ENCODE data around the gene ICA1. TPM values are rescaled to one million over a fixed set of nuclear protein-coding genes. Genes with fewer than 3 reads are reported as not detected.

The ICA1 gene
- polyA plus RNA-seq, 1 donor (not counting 4 experiments of a cell fraction or from before 2014, with no cell fraction given), result 1.9 TPM

GRCh38 chr7:8295638-8296361, 33.8 kb upstream of the ICA1 start:
- H3K79me2 ChIP-seq (ENCODE audit: control insufficient read depth, insufficient read depth, low read length), result no peaks in the 10 kb centered on the region
- H4K20me1 ChIP-seq (ENCODE audit: control insufficient read depth, extremely low read depth, insufficient read depth, low read length), result no peaks in the 10 kb centered on the region
- DNase-seq (ENCODE audit: low read depth, low spot score) (peak; percentile 25), FAIRE-seq (peak; percentile 48)
- H3K36me3 ChIP-seq (ENCODE audit: control insufficient read depth in 2 of 2, extremely low read depth in 1 of 2, insufficient read depth in 2 of 2, low read length in 2 of 2), result no peaks in the 10 kb centered on the region
- peak overlapping the region; percentile 32 for H3K4me2 ChIP-seq (ENCODE audit: control insufficient read depth, extremely low read depth, insufficient read depth, low read depth, low read length)
- dilution Hi-C loops (cut with MboI; ENCODE audit: extremely low pct_ligation_motif_present, low sequenced_read_pairs), result no loop called here
- H3K9me3 ChIP-seq (ENCODE audit: control insufficient read depth, low read depth, low read length), result no peaks in the 10 kb centered on the region
- no peak overlapping the region for H3K9ac ChIP-seq (ENCODE audit: control insufficient read depth, extremely low read depth, insufficient read depth, low read length)
- no peak overlapping the region for H3K4me3 ChIP-seq (ENCODE audit: control insufficient read depth in 2 of 3, extremely low read depth in 1 of 3, insufficient read depth in 2 of 3, low read depth in 1 of 3, low read length in 3 of 3)
- H2AFZ ChIP-seq (ENCODE audit: control insufficient read depth, low read length), result peak overlapping the region; percentile 49
- H3K9me1 ChIP-seq (ENCODE audit: control insufficient read depth, extremely low read depth, insufficient read depth, low read length), result no peaks in the 10 kb centered on the region
- H3K4me1 ChIP-seq (ENCODE audit: control insufficient read depth, extremely low read depth, insufficient read depth, low read length), result peaks cover 3% of the 10 kb centered on the region
- peak; percentile 52 to 74 (median 65) for TF ChIP-seq CTCF (optimal IDR thresholded peaks at IDR 0.05 in 1 of 3, IDR thresholded peaks at IDR 0.05 in 1 of 3, conservative IDR thresholded peaks at IDR 0.05 in 1 of 3; ENCODE audit: extremely low read depth in 1 of 3, insufficient read depth in 2 of 3, low read length in 3 of 3)
- no peak for TF ChIP-seq EZH2 (IDR thresholded peaks at IDR 0.05; ENCODE audit: low read length)
- no peaks in the 10 kb centered on the region for H3K27me3 ChIP-seq (ENCODE audit: control insufficient read depth, extremely low read depth, insufficient read depth, low read length)
- no peak overlapping the region for H3K27ac ChIP-seq (ENCODE audit: control insufficient read depth, insufficient read depth, low read length)

GRCh38 chr7:8291397-8292141, 29.6 kb upstream of the ICA1 start:
- TF ChIP-seq EZH2 (IDR thresholded peaks at IDR 0.05; ENCODE audit: low read length) (no peak), CTCF (optimal IDR thresholded peaks at IDR 0.05 in 1 of 3, IDR thresholded peaks at IDR 0.05 in 1 of 3, conservative IDR thresholded peaks at IDR 0.05 in 1 of 3; ENCODE audit: extremely low read depth in 1 of 3, insufficient read depth in 2 of 3, low read length in 3 of 3) (no peak)
- H3K9me3 ChIP-seq (ENCODE audit: control insufficient read depth, low read depth, low read length), result no peaks in the 10 kb centered on the region
- H3K9me1 ChIP-seq (ENCODE audit: control insufficient read depth, extremely low read depth, insufficient read depth, low read length), result no peaks in the 10 kb centered on the region
- H3K27me3 ChIP-seq (ENCODE audit: control insufficient read depth, extremely low read depth, insufficient read depth, low read length), result no peaks in the 10 kb centered on the region
- H3K27ac ChIP-seq (ENCODE audit: control insufficient read depth, insufficient read depth, low read length), result no peak overlapping the region
- DNase-seq (ENCODE audit: low read depth, low spot score) (no peak), FAIRE-seq (no peak)
- dilution Hi-C loops (cut with MboI; ENCODE audit: extremely low pct_ligation_motif_present, low sequenced_read_pairs), result no loop called here
- no peaks in the 10 kb centered on the region for H3K36me3 ChIP-seq (ENCODE audit: control insufficient read depth in 2 of 2, extremely low read depth in 1 of 2, insufficient read depth in 2 of 2, low read length in 2 of 2)
- H3K9ac ChIP-seq (ENCODE audit: control insufficient read depth, extremely low read depth, insufficient read depth, low read length), result no peak overlapping the region
- H3K4me2 ChIP-seq (ENCODE audit: control insufficient read depth, extremely low read depth, insufficient read depth, low read depth, low read length), result no peak overlapping the region
- no peaks in the 10 kb centered on the region for H4K20me1 ChIP-seq (ENCODE audit: control insufficient read depth, extremely low read depth, insufficient read depth, low read length)
- peaks cover 3% of the 10 kb centered on the region for H3K4me1 ChIP-seq (ENCODE audit: control insufficient read depth, extremely low read depth, insufficient read depth, low read length)
- H2AFZ ChIP-seq (ENCODE audit: control insufficient read depth, low read length), result no peak overlapping the region
- no peak overlapping the region for H3K4me3 ChIP-seq (ENCODE audit: control insufficient read depth in 2 of 3, extremely low read depth in 1 of 3, insufficient read depth in 2 of 3, low read depth in 1 of 3, low read length in 3 of 3)
- no peaks in the 10 kb centered on the region for H3K79me2 ChIP-seq (ENCODE audit: control insufficient read depth, insufficient read depth, low read length)

Measured in keratinocyte (primary cell).